B cell (primary cell): ENCODE data around the gene HYDIN. TPM values are rescaled to one million over a fixed set of nuclear protein-coding genes. Genes with fewer than 3 reads are reported as not detected.

Source experiments
- ATAC-seq: fragments of 200-7000 bp; cut with Tn5 transposase; one replicate; pipeline ENCODE4 v1.10.0; 2021; ENCODE audit warnings: low read depth, mild to moderate bottlenecking, moderate number of reproducible peaks, moderate library complexity
- CTCF ChIA-PET: fragments of 350-600 bp; sonication (Branson Sonifier 250); formaldehyde crosslinking; loops from one replicate; lab custom pipeline; 2021; ENCODE audit warnings: antibody characterized with exemption, inconsistent platforms; lab: Charles Lee
- POLR2A ChIA-PET: fragments of 350-600 bp; sonication (Branson Sonifier 250); formaldehyde crosslinking; loops from one replicate; lab custom pipeline; 2021; ENCODE audit warnings: antibody characterized with exemption; lab: Charles Lee
- DNase-seq: peaks from one replicate; pipeline ENCODE4 v3.0.0; 2013
- H2AFZ ChIP-seq: 2 replicates; pipeline ENCODE4 v1.6.1; 2012; ENCODE audit warnings: mild to moderate bottlenecking, low read depth, low read length; ENCODE audit not compliant: insufficient read depth, poor library complexity, severe bottlenecking
- H3K27ac ChIP-seq, 2 donors: 1 replicate in 1 of 2; 2 replicates in 1 of 2; pipeline ENCODE4 v1.5.1; 2012 to 2013; ENCODE audit warnings: low read length in 2 of 2, mild to moderate bottlenecking in 2 of 2, moderate library complexity in 1 of 2
- H3K27me3 ChIP-seq, 4 experiments: fragments of 200-600 bp in 1 of 4; sonication (generic) in 1 of 4; replicated peaks in 1 of 4; 1 replicate in 2 of 4; 2 replicates in 2 of 4; pipeline versions ENCODE4 v1.6.1 to v1.7.0; 2013 to 2016; ENCODE audit warnings: low read length in 3 of 4, mild to moderate bottlenecking in 2 of 4, mixed read lengths in 1 of 4, moderate library complexity in 1 of 4; ENCODE audit not compliant: insufficient read depth in 4 of 4, control insufficient read depth in 3 of 4; ENCODE audit errors: control extremely low read depth in 1 of 4
- H3K36me3 ChIP-seq, 2 experiments: replicated peaks in 1 of 2; 1 replicate in 1 of 2; 2 replicates in 1 of 2; pipeline versions ENCODE4 v1.6.1 to v1.7.1; 2013; ENCODE audit warnings: low read length in 1 of 2; ENCODE audit not compliant: insufficient read depth in 2 of 2, control insufficient read depth in 1 of 2; ENCODE audit errors: control extremely low read depth in 1 of 2, extremely low read depth in 1 of 2
- H3K4me1 ChIP-seq, 2 donors: fragments of 200-600 bp in 1 of 2; sonication (generic) in 1 of 2; 1 replicate in 1 of 2; 2 replicates in 1 of 2; pipeline versions ENCODE4 v1.5.1 to v1.6.1; 2013 to 2017; ENCODE audit warnings: low read length in 2 of 2; ENCODE audit not compliant: control insufficient read depth in 2 of 2, insufficient read depth in 2 of 2
- H3K4me2 ChIP-seq: replicated peaks from 2 replicates; pipeline ENCODE3; 2012; ENCODE audit warnings: mild to moderate bottlenecking, low read depth, low read length; ENCODE audit not compliant: poor library complexity, severe bottlenecking
- H3K4me3 ChIP-seq, 5 experiments: fragments of 200-600 bp in 1 of 5; sonication (generic) in 1 of 5; 1 replicate in 3 of 5; 2 replicates in 2 of 5; pipeline versions ENCODE4 v1.5.1 to v1.7.0; 2011 to 2016; ENCODE audit warnings: low read length in 4 of 5, mild to moderate bottlenecking in 4 of 5, low read depth in 2 of 5, control low read depth in 1 of 5, moderate library complexity in 1 of 5; ENCODE audit not compliant: insufficient read depth in 1 of 5; ENCODE audit errors: control extremely low read depth in 1 of 5, extremely low read depth in 1 of 5
- H3K79me2 ChIP-seq: fragments of 200-600 bp; sonication (generic); one replicate; pipeline ENCODE4 v1.6.0; 2016; ENCODE audit warnings: low read length; ENCODE audit not compliant: control insufficient read depth, insufficient read depth
- H3K9ac ChIP-seq: fragments of 200-600 bp; sonication (generic); 2 replicates; pipeline ENCODE4 v1.6.1; 2017; ENCODE audit warnings: mild to moderate bottlenecking, low read length, moderate library complexity
- H3K9me3 ChIP-seq, 3 donors: one replicate each; pipeline versions ENCODE4 v1.6.1 to v1.7.1; 2013; ENCODE audit warnings: low read length in 2 of 3; ENCODE audit not compliant: control insufficient read depth in 2 of 3, insufficient read depth in 1 of 3; ENCODE audit errors: control extremely low read depth in 1 of 3
- H4K20me1 ChIP-seq: 2 replicates; pipeline ENCODE4 v1.6.0; 2012; ENCODE audit warnings: mild to moderate bottlenecking, low read length; ENCODE audit not compliant: insufficient read depth, control insufficient read depth, poor library complexity, severe bottlenecking
- H3K27ac Mint-ChIP-seq: one replicate; pipeline ENCODE4 v1.8.0; 2021; ENCODE audit warnings: mixed read lengths
- H3K27me3 Mint-ChIP-seq: one replicate; pipeline ENCODE4 v1.8.0; 2021; ENCODE audit warnings: mixed read lengths
- H3K4me1 Mint-ChIP-seq: one replicate; pipeline ENCODE4 v1.8.0; 2021; ENCODE audit warnings: mixed read lengths
- H3K4me3 Mint-ChIP-seq: one replicate; pipeline ENCODE4 v1.8.0; 2021; ENCODE audit warnings: mixed read lengths
- H3K9me3 Mint-ChIP-seq: one replicate; pipeline ENCODE4 v1.8.0; 2022; ENCODE audit warnings: mixed read lengths; ENCODE audit not compliant: insufficient read depth
- CTCF ChIP-seq: fragments of 200-600 bp; IDR thresholded peaks from one replicate; pipeline ENCODE4 v1.8.0; 2022; ENCODE audit warnings: antibody characterized with exemption, mild to moderate bottlenecking
- EZH2 ChIP-seq: IDR thresholded peaks from 2 replicates; pipeline ENCODE4 v1.6.1; 2012; ENCODE audit warnings: borderline replicate concordance, low read depth, mild to moderate bottlenecking, moderate library complexity, low read length; ENCODE audit not compliant: insufficient read depth, poor library complexity, severe bottlenecking
- WGBS: methylation state at CpG from one replicate; pipeline ENCODE4 v1.1.5; 2013; ENCODE audit warnings: missing lambda C conversion rate; ENCODE audit not compliant: insufficient coverage; 5-methylcytosine and 5-hydroxymethylcytosine counted together
- intact Hi-C: fragments of 100-400 bp; cut with micrococcal nuclease; formaldehyde crosslinking; loops from one replicate; pipeline ENCODE4 v1.10.0; 2022
- polyA plus RNA-seq: library from polyadenylated mRNA; depleted of rRNA; stranded (reverse); fragments of >200 nt; gene quantifications from 2 replicates; pipeline ENCODE4 v1.2.3, GENCODE V29; 2012
- total RNA-seq, 2 donors: library from RNA; stranded (reverse); fragments of 120-200 nt in 1 of 2; gene quantifications; 1 replicate in 1 of 2; 2 replicates in 1 of 2; pipeline versions ENCODE4 v1.2.3 to v1.2.4, GENCODE V29; 2013 to 2022

HYDIN gene
- total and polyA plus RNA-seq, 2 donors (not counting 1 experiment from before 2014, with no cell fraction given) = 0.10 TPM; not detected in 1

DNA sequence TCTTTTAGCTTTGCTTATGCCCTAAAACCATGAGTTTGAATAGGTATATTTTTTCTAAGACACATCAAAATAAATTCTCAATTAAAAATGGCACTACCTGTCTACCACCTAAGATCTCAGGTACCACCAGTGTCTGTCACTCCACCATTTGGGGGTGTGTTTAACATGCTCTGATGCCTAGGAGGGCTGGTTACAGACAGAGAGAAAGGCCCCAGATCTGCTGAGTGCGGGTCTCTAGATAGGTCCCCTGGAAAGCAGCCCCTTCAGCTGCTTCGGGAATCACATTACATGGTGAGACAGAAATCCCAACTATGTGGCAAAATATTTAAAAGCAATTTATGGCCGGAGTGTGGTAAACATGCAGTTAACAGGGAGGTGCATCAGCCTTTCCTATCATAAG lies 428.9 kb downstream of the HYDIN start:
- no peaks in the 10 kb centered on the region for H3K9me3 Mint-ChIP-seq
- ATAC-seq = no peak
- Histone ChIP-seq H3K9ac (peak overlapping the region; percentile 86), H2AFZ (peak overlapping the region; percentile 87), H3K79me2 (peaks cover 41% of the 10 kb centered on the region), H3K36me3 (peaks cover 5 to 6% of the 10 kb centered on the region in 2 experiments), H4K20me1 (peaks cover 20% of the 10 kb centered on the region), H3K4me1 (peaks cover 12 to 21% of the 10 kb centered on the region in 2 donors), H3K27me3 (peaks cover 0 to 6% (median 0%) of the 10 kb centered on the region in 4 experiments), H3K4me3 (peak overlapping the region in 3 of 5 experiments; percentile 64 to 86 (median 83)), H3K27ac (peak overlapping the region in 1 of 2 donors; percentile 18), H3K4me2 (peak overlapping the region; percentile 80), H3K9me3 (peaks cover 0 to 2% (median 2%) of the 10 kb centered on the region in 3 donors)
- WGBS = 93% methylated on average over 3 of the region's 3 CpGs
- POLR2A ChIA-PET = no interaction called here
- peaks cover 3% of the 10 kb centered on the region for H3K27me3 Mint-ChIP-seq
- TF ChIP-seq CTCF (no peak), EZH2 (no peak)
- intact Hi-C loops = loop anchor here (1.0 to 10.0 kb wide), 7 partner anchors 65 to 1959 kb away; partner anchors contain the start of genes CMTR2, DHX38, PHLPP2 and TANGO6
- peak overlapping the region; percentile 96 for H3K27ac Mint-ChIP-seq
- CTCF ChIA-PET = interaction anchor here (1.4 kb wide), 1 partner anchor 30 kb away, joined by 5 read pairs; no protein-coding TSS in a partner anchor
- peaks cover 35% of the 10 kb centered on the region for H3K4me1 Mint-ChIP-seq
- H3K4me3 Mint-ChIP-seq = peak overlapping the region; percentile 98
- no peak for DNase-seq

DNA sequence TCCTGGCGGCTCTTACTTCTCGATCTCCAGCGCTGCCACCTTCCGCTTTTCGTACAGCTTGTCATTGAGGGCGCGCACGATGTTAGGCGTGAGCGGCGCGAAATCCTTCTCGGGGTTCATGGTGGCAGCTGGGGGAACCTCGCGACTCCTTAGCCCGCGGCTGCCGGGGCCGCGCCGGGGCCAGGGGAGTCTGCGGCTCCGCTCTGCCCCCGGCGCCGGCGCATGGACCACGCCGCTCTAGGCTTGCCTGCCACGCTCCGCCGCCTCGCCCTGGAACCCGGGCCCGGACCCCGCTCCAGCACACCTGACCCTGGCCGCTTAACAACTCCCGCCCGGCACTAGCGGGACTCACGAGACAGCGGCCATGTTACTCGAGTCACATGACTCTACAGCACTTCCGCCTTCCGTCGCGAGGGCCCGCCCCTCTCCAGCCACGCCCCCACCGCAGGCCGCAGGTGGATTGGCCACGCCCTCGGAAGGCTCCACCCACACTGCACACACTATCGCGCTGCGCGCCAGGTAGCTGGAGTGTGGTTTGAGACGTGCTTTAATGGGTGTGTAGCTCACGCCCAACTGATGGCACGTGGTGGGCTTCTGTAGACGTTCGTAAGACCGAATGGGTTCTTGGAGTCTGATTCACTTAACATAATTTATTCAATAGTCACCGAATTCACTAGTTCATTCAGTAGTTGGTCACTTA lies 429.6 kb downstream of the HYDIN start, which contains the start of gene VAC14:
Gene VAC14, minus strand, starts transcription at position 378 of the 700 bp plus-strand sequence. Its CDS starts 258 bp downstream, at position 120.
- peaks cover 0 to 6% (median 0%) of the 10 kb centered on the region in 4 experiments for H3K27me3 ChIP-seq
- Mint-ChIP-seq H3K4me3 (peak within 1 kb of the TSS; percentile 98), H3K27me3 (no peaks in the 10 kb centered on the region), H3K27ac (peak within 1 kb of the TSS; percentile 96), H3K9me3 (no peaks in the 10 kb centered on the region), H3K4me1 (peaks cover 36% of the 10 kb centered on the region)
- DNase-seq (peak; percentile 97), ATAC-seq (peak; percentile 98)
- H3K4me3 ChIP-seq = peak within 1 kb of the TSS; percentile 38 to 86 (median 66)
- TF ChIP-seq CTCF (no peak), EZH2 (no peak)
- peaks cover 48% of the 10 kb centered on the region for H3K79me2 ChIP-seq
- POLR2A ChIA-PET = interaction anchor here (1.2 kb wide), 1 partner anchor 488 kb away, joined by 3 read pairs; the partner anchor contains the start of gene CMTR2
- H2AFZ ChIP-seq = peak within 1 kb of the TSS; percentile 87
- WGBS = 1% methylated on average over 56 of the region's 64 CpGs
- peaks cover 5 to 6% of the 10 kb centered on the region in 2 experiments for H3K36me3 ChIP-seq
- intact Hi-C loops = loop anchor here (1.0 to 10.0 kb wide), 7 partner anchors 64 to 1959 kb away; partner anchors contain the start of genes CMTR2, DHX38, PHLPP2 and TANGO6
- CTCF ChIA-PET = interaction anchor here (1.4 kb wide), 1 partner anchor 29 kb away, joined by 5 read pairs; no protein-coding TSS in a partner anchor
- peak within 1 kb of the TSS; percentile 86 for H3K9ac ChIP-seq
- peak within 1 kb of the TSS; percentile 69 to 90 for H3K27ac ChIP-seq
- peaks cover 0 to 2% (median 2%) of the 10 kb centered on the region in 3 donors for H3K9me3 ChIP-seq
- peak within 1 kb of the TSS; percentile 80 for H3K4me2 ChIP-seq
- peaks cover 27% of the 10 kb centered on the region for H4K20me1 ChIP-seq
- H3K4me1 ChIP-seq = peaks cover 16 to 21% of the 10 kb centered on the region in 2 donors
